Panc1 (cell line): Measurements from ENCODE around the gene MAGI2. TPM values are rescaled to one million over a fixed set of nuclear protein-coding genes. Genes with fewer than 3 reads are reported as not detected.

Experiments used
- ATAC-seq: fragments of 200-7000 bp; cut with Tn5 transposase; 2 replicates; pipeline ENCODE4 v1.9.1; 2020; ENCODE audit warnings: mild to moderate bottlenecking, moderate library complexity
- BruUV-seq: library from RNA; stranded (reverse); fragments of 400-500 nt; replicated peaks from 2 replicates; lab custom pipeline; 2021; lab: Mats Ljungman, UMichigan
- CTCF ChIA-PET: fragments of 300-600 bp; sonication (Branson Sonifier 250); formaldehyde crosslinking; loops from one replicate; lab custom pipeline; 2022; ENCODE audit warnings: antibody characterized with exemption; lab: Charles Lee
- POLR2A ChIA-PET: fragments of 300-600 bp; sonication (Branson Sonifier 250); formaldehyde crosslinking; loops from one replicate; lab custom pipeline; 2022; ENCODE audit warnings: antibody characterized with exemption; lab: Charles Lee
- DNase-seq: peaks from one replicate; pipeline ENCODE4 v3.0.0-alpha.2; 2010; ENCODE audit warnings: low read depth, low spot score
- H3K27ac ChIP-seq: 2 replicates; pipeline ENCODE4 v1.5.1; 2011; ENCODE audit warnings: mild to moderate bottlenecking, low read length, inconsistent platforms
- H3K27me3 ChIP-seq: fragments of 200-500 bp; sonication (Bioruptor generic); 2 replicates; pipeline ENCODE4 v1.6.0; 2014; ENCODE audit warnings: low read length, inconsistent platforms; ENCODE audit not compliant: control insufficient read depth, insufficient read depth
- H3K36me3 ChIP-seq: fragments of 200-500 bp; sonication (Bioruptor generic); 2 replicates; pipeline ENCODE4 v1.5.1; 2014; ENCODE audit warnings: inconsistent platforms, mild to moderate bottlenecking, low read length, moderate library complexity; ENCODE audit not compliant: control insufficient read depth, insufficient read depth
- H3K4me1 ChIP-seq: 2 replicates; pipeline ENCODE4 v1.5.1; 2011; ENCODE audit warnings: inconsistent platforms, mild to moderate bottlenecking, low read length, moderate library complexity; ENCODE audit not compliant: control insufficient read depth, insufficient read depth
- H3K4me3 ChIP-seq, 2 experiments: 2 replicates each; pipeline ENCODE4 v1.5.1; 2011 to 2012; ENCODE audit warnings: low read depth in 2 of 2, low read length in 2 of 2, mild to moderate bottlenecking in 2 of 2, inconsistent platforms in 1 of 2, moderate library complexity in 1 of 2
- H3K9me3 ChIP-seq: fragments of 200-500 bp; sonication (Bioruptor generic); 2 replicates; pipeline ENCODE4 v1.5.1; 2014; ENCODE audit warnings: low read depth, mild to moderate bottlenecking, inconsistent platforms, low read length, moderate library complexity; ENCODE audit not compliant: control insufficient read depth, insufficient read depth
- POLR2AphosphoS5 ChIP-seq: IDR thresholded peaks from 2 replicates; pipeline ENCODE4 v1.6.1; 2012; ENCODE audit warnings: mild to moderate bottlenecking, low read depth, low read length, moderate library complexity
- REST ChIP-seq, 2 experiments: IDR thresholded peaks; 2 replicates each; pipeline ENCODE4 v1.6.1; 2011 to 2012; ENCODE audit warnings: low read depth in 2 of 2, control low read depth in 1 of 2, low read length in 1 of 2, mild to moderate bottlenecking in 1 of 2, moderate library complexity in 1 of 2; ENCODE audit not compliant: insufficient read depth in 1 of 2
- SIN3A ChIP-seq: IDR thresholded peaks from 2 replicates; pipeline ENCODE4 v1.6.1; 2012; ENCODE audit warnings: low read depth, mild to moderate bottlenecking, low read length, moderate library complexity, borderline replicate concordance; ENCODE audit not compliant: insufficient read depth
- in situ Hi-C: cut with HindIII; loops from 2 replicates; pipeline ENCODE4 v1.10.0; 2016; ENCODE audit warnings: low sequenced_read_pairs, low pct_unique_long_range_greater_than_20kb
- intact Hi-C: fragments of 100-400 bp; cut with micrococcal nuclease; formaldehyde crosslinking; loops from one replicate; pipeline ENCODE4 v1.10.0; 2022; ENCODE audit not compliant: unreplicated experiment
- total RNA-seq: library from RNA; stranded (reverse); gene quantifications from one replicate; pipeline ENCODE4 v1.2.1, GENCODE V29; 2021; ENCODE audit not compliant: unreplicated experiment
- TF ChIP-seq, protein P1 (sequence below): fragments of 450-650 bp; IDR thresholded peaks from 2 replicates; pipeline ENCODE4 v1.5.1; 2017; ENCODE audit warnings: mild to moderate bottlenecking

MAGI2 gene
- total RNA-seq, 1 experiment from 2014 or later = 5.4 TPM

- H3K9me3 ChIP-seq = no peaks in the 10 kb centered on the region
- no peak overlapping the region for H3K4me3 ChIP-seq
- H3K27ac ChIP-seq = no peak overlapping the region; the same call in 1 of the 2 replicates
- ATAC-seq (no peak), DNase-seq (no peak)
- H3K4me1 ChIP-seq = peaks cover 5% of the 10 kb centered on the region; the same call in 1 of the 2 replicates
- CTCF ChIA-PET = no interaction called here
- POLR2A ChIA-PET = no interaction called here
- no TSS peak for BruUV-seq
- intact Hi-C loops (no loop called here), in situ Hi-C loops (no loop called here)
- TF ChIP-seq REST (IDR thresholded peaks at IDR 0.05; ENCODE audit: insufficient read depth in 1 of 2, low read depth in 2 of 2, low read length in 1 of 2) = no peak
- H3K27me3 ChIP-seq = no peaks in the 10 kb centered on the region
- no peaks in the 10 kb centered on the region for H3K36me3 ChIP-seq
These were observed 212.0 kb downstream of the MAGI2 start for GRCh38 chr7:79241288-79242060.

- no peaks in the 10 kb centered on the region for H3K9me3 ChIP-seq
- in situ Hi-C loops = no loop called here
- intact Hi-C loops = no loop called here
- no peak overlapping the region; the same call in 1 of the 2 replicates for H3K27ac ChIP-seq
- no peak for DNase-seq
- no peak for TF ChIP-seq SIN3A
- TF ChIP-seq POLR2AphosphoS5 = no peak
- TF ChIP-seq REST (IDR thresholded peaks at IDR 0.05; ENCODE audit: insufficient read depth in 1 of 2, low read depth in 2 of 2, low read length in 1 of 2) = no peak
- TF ChIP-seq, protein P1, sequence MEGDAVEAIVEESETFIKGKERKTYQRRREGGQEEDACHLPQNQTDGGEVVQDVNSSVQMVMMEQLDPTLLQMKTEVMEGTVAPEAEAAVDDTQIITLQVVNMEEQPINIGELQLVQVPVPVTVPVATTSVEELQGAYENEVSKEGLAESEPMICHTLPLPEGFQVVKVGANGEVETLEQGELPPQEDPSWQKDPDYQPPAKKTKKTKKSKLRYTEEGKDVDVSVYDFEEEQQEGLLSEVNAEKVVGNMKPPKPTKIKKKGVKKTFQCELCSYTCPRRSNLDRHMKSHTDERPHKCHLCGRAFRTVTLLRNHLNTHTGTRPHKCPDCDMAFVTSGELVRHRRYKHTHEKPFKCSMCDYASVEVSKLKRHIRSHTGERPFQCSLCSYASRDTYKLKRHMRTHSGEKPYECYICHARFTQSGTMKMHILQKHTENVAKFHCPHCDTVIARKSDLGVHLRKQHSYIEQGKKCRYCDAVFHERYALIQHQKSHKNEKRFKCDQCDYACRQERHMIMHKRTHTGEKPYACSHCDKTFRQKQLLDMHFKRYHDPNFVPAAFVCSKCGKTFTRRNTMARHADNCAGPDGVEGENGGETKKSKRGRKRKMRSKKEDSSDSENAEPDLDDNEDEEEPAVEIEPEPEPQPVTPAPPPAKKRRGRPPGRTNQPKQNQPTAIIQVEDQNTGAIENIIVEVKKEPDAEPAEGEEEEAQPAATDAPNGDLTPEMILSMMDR = no peak
- H3K4me3 ChIP-seq = no peak overlapping the region
- BruUV-seq = no TSS peak
- ChIA-PET CTCF (no interaction called here), POLR2A (no interaction called here)
- no peak for ATAC-seq
- H3K36me3 ChIP-seq = no peaks in the 10 kb centered on the region
- peaks cover 7% of the 10 kb centered on the region; the same call in 1 of the 2 replicates for H3K4me1 ChIP-seq
- no peaks in the 10 kb centered on the region for H3K27me3 ChIP-seq
These were observed 213.1 kb downstream of the MAGI2 start for GRCh38 chr7:79240413-79240812.
